ENCODE data around the gene CCNB1IP1. TPM values are rescaled to one million over a fixed set of nuclear protein-coding genes. Genes with fewer than 3 reads are reported as not detected.
"Not testable (repeated sequence)": the region's sequence is repeated elsewhere in the genome, so short reads cannot be mapped to it uniquely, and the experiment has no call there.

The CCNB1IP1 gene
- 62.2 TPM for polyA plus RNA-seq (ENCODE audit: insufficient read length)

- DNase-seq (ENCODE audit: low read depth), result peak; percentile 88
These were observed at the start of gene CCNB1IP1 for GRCh38 chr14:20332788-20333493. TSS of gene CCNB1IP1 (minus strand) at chr14:20333279. CDS start at chr14:20316523, 16,756 bp downstream.

- no peak for DNase-seq (ENCODE audit: low read depth)
These were observed 49.4 kb upstream of the CCNB1IP1 start for GRCh38 chr14:20382526-20382925.

- no peak for DNase-seq (ENCODE audit: low read depth)
These were observed 48.3 kb upstream of the CCNB1IP1 start for GRCh38 chr14:20381341-20381740.

GRCh38 chr14:20380681-20381080 is 47.6 kb upstream of the CCNB1IP1 start:
- DNase-seq (ENCODE audit: low read depth), result no peak

GRCh38 chr14:20379743-20380142 is 46.7 kb upstream of the CCNB1IP1 start:
- DNase-seq (ENCODE audit: low read depth), result no peak

- no peak for DNase-seq (ENCODE audit: low read depth)
These were observed 44.1 kb upstream of the CCNB1IP1 start for GRCh38 chr14:20377171-20377570.

GRCh38 chr14:20376071-20376588 is 43.1 kb upstream of the CCNB1IP1 start:
- DNase-seq (ENCODE audit: low read depth), result no peak

GRCh38 chr14:20375471-20375870 is 42.4 kb upstream of the CCNB1IP1 start:
- DNase-seq (ENCODE audit: low read depth), result no peak

GRCh38 chr14:20372796-20373195 is 39.7 kb upstream of the CCNB1IP1 start:
- no peak for DNase-seq (ENCODE audit: low read depth)

- DNase-seq (ENCODE audit: low read depth), result no peak
These were observed 32.8 kb upstream of the CCNB1IP1 start for GRCh38 chr14:20365928-20366327.

GRCh38 chr14:20358474-20358873 is 25.4 kb upstream of the CCNB1IP1 start:
- not testable (repeated sequence) for DNase-seq (ENCODE audit: low read depth)

- DNase-seq (ENCODE audit: low read depth), result no peak
These were observed 23.3 kb upstream of the CCNB1IP1 start for GRCh38 chr14:20356422-20356821.

GRCh38 chr14:20350860-20351259 is 17.8 kb upstream of the CCNB1IP1 start:
- DNase-seq (ENCODE audit: low read depth), result no peak

GRCh38 chr14:20350282-20350681 is 17.2 kb upstream of the CCNB1IP1 start:
- no peak for DNase-seq (ENCODE audit: low read depth)

- DNase-seq (ENCODE audit: low read depth), result no peak
These were observed 14.7 kb upstream of the CCNB1IP1 start for GRCh38 chr14:20347747-20348146.

- DNase-seq (ENCODE audit: low read depth), result no peak
These were observed 13.6 kb upstream of the CCNB1IP1 start for GRCh38 chr14:20346713-20347112.

GRCh38 chr14:20345366-20345765 is 12.3 kb upstream of the CCNB1IP1 start:
- DNase-seq (ENCODE audit: low read depth), result no peak

- DNase-seq (ENCODE audit: low read depth), result peak; percentile 13
These were observed 10.8 kb upstream of the CCNB1IP1 start for GRCh38 chr14:20343862-20344220.

GRCh38 chr14:20343092-20343861 is 10.2 kb upstream of the CCNB1IP1 start, which contains the start of gene PARP2:
TSS of gene PARP2 (plus strand) at chr14:20343635. CDS start at chr14:20343642, 7 bp downstream.
- DNase-seq (ENCODE audit: low read depth), result peak; percentile 99

- no peak for DNase-seq (ENCODE audit: low read depth)
These were observed 8.6 kb upstream of the CCNB1IP1 start for GRCh38 chr14:20341646-20342045.

GRCh38 chr14:20341032-20341431 is 8.0 kb upstream of the CCNB1IP1 start:
- DNase-seq (ENCODE audit: low read depth), result not testable (repeated sequence)

- no peak for DNase-seq (ENCODE audit: low read depth)
These were observed 938 bp upstream of the CCNB1IP1 start for GRCh38 chr14:20334017-20334416.

GRCh38 chr14:20333494-20333841 is 389 bp upstream of the CCNB1IP1 start:
- no peak for DNase-seq (ENCODE audit: low read depth)
